ENCODE data around the gene C11orf58.

Gene C11orf58

GRCh38 chr11:16805938-16806337 is 67.5 kb downstream of the C11orf58 start:
- DNase-seq = no peak

GRCh38 chr11:16806791-16807190 is 68.3 kb downstream of the C11orf58 start:
- peak; percentile 67 for DNase-seq

GRCh38 chr11:16807306-16807705 is 68.9 kb downstream of the C11orf58 start:
- DNase-seq = no peak

Data from left hindlimb (tissue), 1 donor.